A172 (cell line): ENCODE results near the gene PCLAF. TPM values are rescaled to one million over a fixed set of nuclear protein-coding genes. Genes with fewer than 3 reads are reported as not detected.
"Not testable (repeated sequence)": the region's sequence is repeated elsewhere in the genome, so short reads cannot be mapped to it uniquely, and the experiment has no call there.

Experiments
- DNase-seq: peaks from one replicate; pipeline ENCODE4 v3.0.0-alpha.2; 2015; ENCODE audit warnings: low spot score
- total RNA-seq: library from RNA; depleted of rRNA; stranded (reverse); fragments of >200 nt; shearing (Covaris generic); gene quantifications from 2 replicates; pipeline ENCODE4 v1.2.3, GENCODE V29; 2014

Gene PCLAF
- total RNA-seq, 1 experiment from 2014 or later, result 180 TPM

DNA sequence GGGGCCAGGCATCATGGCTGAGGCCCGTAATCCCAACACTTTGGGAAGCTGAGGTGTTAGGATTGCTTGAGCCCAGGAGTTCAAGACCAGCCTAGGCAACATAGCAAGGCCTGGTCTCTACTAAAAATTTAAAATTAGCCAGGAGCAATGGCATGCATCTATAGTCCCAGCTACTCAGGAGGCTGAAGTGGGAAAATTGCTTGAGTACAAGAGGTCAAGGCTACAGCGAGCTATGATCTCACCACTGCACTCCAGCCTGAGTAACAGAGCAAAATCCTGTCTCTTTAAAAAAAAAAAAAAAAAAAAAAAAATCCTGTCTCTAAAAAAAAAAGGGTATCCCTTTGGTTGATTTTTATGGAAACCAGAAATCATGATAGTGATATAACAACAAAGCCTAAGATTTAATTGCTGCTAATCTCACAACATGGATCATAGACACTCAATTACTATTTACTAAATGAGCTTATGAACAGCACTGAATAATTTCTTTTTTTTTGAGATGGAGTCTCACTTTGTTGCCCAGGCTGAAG is 12.1 kb downstream of the PCLAF start:
- no peak for DNase-seq

GRCh38 chr15:64361259-64361658 is 20.0 kb downstream of the PCLAF start:
- no peak for DNase-seq

- no peak for DNase-seq
These were observed 24.6 kb downstream of the PCLAF start for GRCh38 chr15:64356710-64357040.

DNA sequence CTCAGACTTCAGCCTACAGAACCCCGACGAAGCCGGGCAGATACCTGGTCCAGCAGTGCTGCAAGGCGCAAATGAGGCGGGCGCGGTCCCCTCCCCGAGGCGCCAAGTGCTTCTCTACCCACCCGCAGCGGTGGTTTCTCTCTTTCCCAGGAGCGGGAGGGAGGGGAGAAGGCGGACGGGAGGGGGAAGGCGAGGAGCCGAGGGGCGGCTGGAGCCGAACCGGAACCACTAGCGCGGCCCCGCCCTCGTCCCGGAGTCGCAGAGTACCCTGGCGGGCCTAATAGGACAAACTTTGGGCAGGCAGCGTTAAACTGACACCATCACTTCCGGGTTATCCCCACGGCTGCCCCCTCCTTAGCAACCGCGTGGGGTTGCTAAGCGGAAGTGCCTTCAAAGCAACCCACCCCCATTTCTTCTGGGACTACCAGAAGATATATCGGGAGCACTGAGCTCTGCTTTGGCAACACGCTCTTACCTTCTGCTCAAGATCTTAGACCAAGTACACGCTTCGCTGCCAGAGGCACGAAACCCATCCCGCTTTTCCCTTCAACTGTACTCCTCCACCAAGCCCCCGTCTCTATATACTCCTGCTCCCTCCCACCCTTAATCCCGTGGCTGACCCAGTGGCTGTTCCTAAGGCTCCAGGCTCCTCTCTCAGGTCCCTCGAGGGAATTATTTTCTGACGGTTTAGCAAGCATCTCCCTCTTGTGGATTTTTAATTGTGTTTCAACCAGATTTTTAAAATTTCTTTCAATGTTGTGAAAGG is 25.1 kb downstream of the PCLAF start, which contains the start of gene CSNK1G1:
TSS of gene CSNK1G1 (minus strand) at position 230 of the 766 bp plus-strand sequence. CDS start 55,674 bp downstream, outside the sequence.
- peak; percentile 97 for DNase-seq

GRCh38 chr15:64355348-64355943 is 25.8 kb downstream of the PCLAF start:
- peak; percentile 21 for DNase-seq

- no peak for DNase-seq
These were observed 26.4 kb downstream of the PCLAF start for GRCh38 chr15:64354688-64355344.

GRCh38 chr15:64351265-64351664 is 30.0 kb downstream of the PCLAF start:
- peak; percentile 5 for DNase-seq

- no peak for DNase-seq
These were observed 31.9 kb downstream of the PCLAF start for GRCh38 chr15:64349375-64349774.

- peak; percentile 30 for DNase-seq
These were observed 32.8 kb downstream of the PCLAF start for GRCh38 chr15:64348455-64348854.

DNA sequence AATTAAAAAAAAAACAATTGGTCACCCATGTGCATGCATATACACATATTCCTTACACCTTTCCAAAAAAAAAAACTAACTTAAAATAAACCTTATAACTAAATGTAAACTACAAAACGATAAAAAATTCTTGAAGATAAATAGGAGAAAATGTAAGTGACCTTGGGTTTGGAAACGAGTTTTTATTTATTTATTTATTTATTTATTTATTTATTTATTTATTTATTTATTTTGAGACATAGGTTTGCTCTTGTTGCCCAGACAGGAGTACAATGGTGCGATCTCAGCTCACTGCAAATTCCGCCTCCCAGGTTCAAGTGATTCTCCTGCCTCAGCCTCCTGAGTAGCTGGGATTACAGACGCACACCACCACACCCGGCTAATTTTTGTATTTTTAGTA is 35.0 kb downstream of the PCLAF start:
- not testable (repeated sequence) for DNase-seq

DNA sequence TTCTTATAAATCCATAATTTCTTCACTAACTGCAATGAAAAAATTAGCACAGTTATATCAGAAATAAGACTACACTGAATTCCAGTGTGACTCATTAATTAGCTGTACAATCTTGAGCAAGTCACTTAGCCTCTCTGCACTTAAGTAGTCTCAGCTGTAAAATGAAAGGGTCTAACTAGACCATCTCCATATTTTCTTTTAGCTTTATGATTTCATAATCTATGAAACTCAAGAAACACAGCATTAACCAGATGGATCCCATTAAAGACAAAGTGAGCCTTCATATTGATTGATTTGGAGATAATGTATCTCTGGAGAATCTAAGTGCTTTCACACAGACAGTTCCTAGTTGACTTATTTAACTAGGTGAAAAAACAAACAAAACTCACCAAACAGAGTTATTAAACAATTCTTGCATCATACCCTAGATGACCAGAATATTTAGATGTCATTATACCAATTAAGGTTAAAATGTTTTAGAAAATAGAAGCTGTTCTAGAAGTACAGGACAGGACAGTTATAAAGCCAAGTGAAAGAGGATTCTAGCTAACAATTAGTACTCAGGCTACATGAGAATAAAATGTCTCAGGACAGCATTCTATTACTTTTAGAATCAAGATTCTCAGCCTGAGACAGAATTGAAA is 36.5 kb downstream of the PCLAF start:
- no peak for DNase-seq

- no peak for DNase-seq
These were observed 37.4 kb downstream of the PCLAF start for GRCh38 chr15:64343841-64344240.

GRCh38 chr15:64343222-64343621 is 38.0 kb downstream of the PCLAF start:
- no peak for DNase-seq

DNA sequence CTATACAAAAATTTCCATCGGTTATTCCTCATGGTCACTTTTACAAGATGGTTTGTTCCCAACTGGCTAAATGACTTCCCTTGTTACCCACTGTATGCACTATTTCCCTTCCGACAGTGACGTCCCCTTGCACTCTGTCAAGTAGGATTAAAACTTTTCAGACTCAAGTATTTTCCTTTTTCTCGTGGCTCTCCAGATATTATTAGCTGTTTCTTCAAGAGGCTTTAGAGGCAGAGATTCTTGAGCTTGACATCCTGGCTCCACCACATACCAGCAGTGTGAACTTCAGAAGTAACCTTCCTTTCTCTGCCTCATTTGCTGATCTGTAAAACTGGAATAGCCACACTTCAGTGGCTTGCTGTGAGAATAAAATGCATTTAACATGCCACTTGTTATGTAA is 39.3 kb downstream of the PCLAF start:
- DNase-seq, result no peak

DNA sequence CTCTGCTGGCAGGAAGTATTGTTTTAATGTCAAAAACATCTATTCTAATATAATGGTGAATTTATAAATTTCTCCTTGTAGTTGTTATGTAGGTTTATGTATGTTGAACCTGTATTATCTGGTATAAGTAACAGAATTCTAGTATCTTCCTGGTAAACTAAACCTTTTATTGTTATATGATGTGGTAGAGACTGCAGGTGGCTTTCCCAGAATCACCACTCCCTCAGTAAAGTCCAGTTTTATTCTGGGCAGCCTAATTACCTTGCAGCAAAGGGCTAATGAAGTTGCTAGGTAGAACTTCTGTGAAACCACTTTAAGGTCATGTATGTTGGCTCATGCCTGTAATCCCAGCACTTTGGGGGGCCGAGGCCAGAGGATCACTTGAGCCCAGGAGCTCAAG is 40.9 kb downstream of the PCLAF start:
- DNase-seq, result no peak

GRCh38 chr15:64337761-64338160 is 43.5 kb downstream of the PCLAF start:
- DNase-seq, result no peak

- no peak for DNase-seq
These were observed 47.0 kb downstream of the PCLAF start for GRCh38 chr15:64333986-64334929.

DNA sequence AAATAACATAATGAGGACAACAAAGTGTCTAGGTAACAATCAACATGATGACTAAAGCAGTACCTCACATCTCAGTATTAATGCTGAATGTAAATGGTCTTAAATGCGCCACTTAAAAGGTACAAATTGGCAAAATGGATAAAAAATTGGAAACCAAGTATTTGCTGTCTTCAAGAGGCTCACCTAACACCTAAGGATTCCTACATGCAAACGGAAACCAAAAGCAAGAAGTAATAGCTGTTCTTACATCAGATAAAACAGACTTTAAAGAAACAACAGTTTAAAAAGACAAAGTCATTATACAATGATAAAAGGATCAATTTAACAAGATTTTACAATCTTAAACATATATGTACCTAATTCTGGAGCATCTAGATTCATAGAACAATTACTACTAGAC is 47.7 kb downstream of the PCLAF start:
- no peak for DNase-seq

DNA sequence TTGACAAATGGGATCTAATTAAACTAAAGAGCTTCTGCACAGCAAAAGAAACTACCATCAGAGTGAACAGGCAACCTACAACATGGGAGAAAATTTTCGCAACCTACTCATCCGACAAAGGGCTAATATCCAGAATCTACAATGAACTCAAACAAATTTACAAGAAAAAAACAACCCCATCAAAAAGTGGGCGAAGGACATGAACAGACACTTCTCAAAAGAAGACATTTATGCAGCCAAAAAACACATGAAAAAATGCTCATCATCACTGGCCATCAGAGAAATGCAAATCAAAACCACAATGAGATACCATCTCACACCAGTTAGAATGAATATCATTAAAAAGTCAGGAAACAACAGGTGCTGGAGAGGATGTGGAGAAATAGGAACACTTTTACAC is 49.6 kb downstream of the PCLAF start:
- DNase-seq, result not testable (repeated sequence)

DNA sequence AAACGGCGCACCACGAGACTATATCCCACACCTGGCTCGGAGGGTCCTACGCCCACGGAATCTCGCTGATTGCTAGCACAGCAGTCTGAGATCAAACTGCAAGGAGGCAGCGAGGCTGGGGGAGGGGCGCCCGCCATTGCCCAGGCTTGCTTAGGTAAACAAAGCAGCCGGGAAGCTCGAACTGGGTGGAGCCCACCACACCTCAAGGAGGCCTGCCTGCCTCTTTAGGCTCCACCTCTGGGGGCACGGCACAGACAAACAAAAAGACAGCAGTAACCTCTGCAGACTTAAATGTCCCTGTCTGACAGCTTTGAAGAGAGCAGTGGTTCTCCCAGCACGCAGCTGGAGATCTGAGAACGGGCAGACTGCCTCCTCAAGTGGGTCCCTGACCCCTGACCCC is 54.3 kb downstream of the PCLAF start:
- not testable (repeated sequence) for DNase-seq

GRCh38 chr15:64326458-64326857 is 54.8 kb downstream of the PCLAF start:
- not testable (repeated sequence) for DNase-seq
